ENCODE measurements around the gene AIRE.
"Not testable (repeated sequence)": the region's sequence is repeated elsewhere in the genome, so short reads cannot be mapped to it uniquely, and the experiment has no call there.

Gene AIRE

GRCh38 chr21:44341726-44342458, 56.2 kb downstream of the AIRE start:
- DNase-seq, result not testable (repeated sequence)

GRCh38 chr21:44342981-44343380, 57.3 kb downstream of the AIRE start:
- DNase-seq, result not testable (repeated sequence)

- DNase-seq, result no peak
Measured at GRCh38 chr21:44344541-44345183, 59.0 kb downstream of the AIRE start.

GRCh38 chr21:44345495-44345894, 59.8 kb downstream of the AIRE start:
- DNase-seq, result no peak

GRCh38 chr21:44347911-44348451, 62.3 kb downstream of the AIRE start:
- DNase-seq, result no peak
